ENCODE measurements around the gene FKBP15.
"Not testable (repeated sequence)": the region's sequence is repeated elsewhere in the genome, so short reads cannot be mapped to it uniquely, and the experiment has no call there.

FKBP15 gene

DNA sequence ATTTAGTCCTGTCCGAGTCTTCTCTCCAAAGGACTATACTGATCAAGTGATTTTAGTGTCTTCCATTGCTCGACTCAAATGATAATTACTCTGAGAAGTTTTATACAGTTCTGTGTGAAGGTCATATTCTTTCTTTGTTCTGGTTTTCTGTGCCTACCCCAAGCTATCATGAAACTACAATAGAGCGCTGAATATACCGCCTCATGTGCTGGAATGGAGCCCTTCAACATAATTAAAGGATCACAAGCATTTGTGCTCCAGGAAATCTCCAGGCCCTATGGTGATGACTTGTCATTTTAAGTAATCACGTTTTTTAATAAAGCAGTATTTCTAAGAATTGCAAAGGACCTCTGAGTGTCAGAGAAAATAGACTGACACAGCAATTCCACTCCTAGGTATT lies 81.1 kb downstream of the FKBP15 start:
- no peak for DNase-seq

DNA sequence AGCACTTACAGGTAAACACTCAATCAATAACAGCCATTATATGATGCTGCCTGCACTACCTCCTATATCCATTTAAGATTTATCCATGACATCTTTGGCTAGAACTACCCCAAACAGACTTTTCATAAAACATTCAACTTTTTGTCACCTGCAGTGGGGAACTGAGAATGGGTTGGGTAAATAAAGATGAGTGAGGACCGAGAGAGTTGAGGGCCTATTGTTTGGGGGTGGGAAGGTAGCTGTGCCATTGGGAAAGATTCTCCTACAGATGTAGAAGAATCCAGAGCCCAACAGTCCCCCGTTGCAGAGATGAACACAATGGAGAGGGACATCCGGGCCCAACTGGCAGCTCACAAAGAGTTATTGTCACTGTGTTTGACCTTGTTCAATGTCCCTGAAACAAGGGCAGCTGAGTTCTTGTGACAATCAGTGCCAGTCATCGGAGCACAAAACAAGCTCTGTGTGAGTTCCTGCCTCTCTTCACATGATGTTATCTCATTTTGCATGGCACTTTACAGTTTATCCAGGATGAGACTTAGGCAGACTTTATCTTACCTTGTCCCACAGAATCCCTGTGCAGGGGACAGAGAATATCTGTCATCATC lies 81.8 kb downstream of the FKBP15 start:
- no peak for DNase-seq

DNA sequence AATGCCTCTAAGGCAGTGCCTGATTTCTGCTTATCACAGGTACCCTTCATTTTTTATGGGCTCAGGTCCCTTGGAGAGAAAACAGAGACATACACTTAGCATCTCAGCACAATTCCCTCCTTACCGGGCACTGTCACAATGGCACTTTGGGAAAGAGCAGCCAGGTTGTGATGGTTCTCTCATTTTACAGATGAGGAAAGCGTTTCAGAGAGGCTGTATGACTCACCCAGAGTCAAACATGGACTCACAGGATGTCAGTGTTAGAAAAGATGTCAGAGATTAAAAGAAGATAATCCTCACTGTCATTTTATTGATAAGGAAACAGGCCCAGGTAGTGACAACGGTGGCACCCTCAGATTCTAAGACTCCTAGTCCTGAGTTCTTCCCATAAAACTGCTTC lies 82.3 kb downstream of the FKBP15 start:
- DNase-seq = no peak

DNA sequence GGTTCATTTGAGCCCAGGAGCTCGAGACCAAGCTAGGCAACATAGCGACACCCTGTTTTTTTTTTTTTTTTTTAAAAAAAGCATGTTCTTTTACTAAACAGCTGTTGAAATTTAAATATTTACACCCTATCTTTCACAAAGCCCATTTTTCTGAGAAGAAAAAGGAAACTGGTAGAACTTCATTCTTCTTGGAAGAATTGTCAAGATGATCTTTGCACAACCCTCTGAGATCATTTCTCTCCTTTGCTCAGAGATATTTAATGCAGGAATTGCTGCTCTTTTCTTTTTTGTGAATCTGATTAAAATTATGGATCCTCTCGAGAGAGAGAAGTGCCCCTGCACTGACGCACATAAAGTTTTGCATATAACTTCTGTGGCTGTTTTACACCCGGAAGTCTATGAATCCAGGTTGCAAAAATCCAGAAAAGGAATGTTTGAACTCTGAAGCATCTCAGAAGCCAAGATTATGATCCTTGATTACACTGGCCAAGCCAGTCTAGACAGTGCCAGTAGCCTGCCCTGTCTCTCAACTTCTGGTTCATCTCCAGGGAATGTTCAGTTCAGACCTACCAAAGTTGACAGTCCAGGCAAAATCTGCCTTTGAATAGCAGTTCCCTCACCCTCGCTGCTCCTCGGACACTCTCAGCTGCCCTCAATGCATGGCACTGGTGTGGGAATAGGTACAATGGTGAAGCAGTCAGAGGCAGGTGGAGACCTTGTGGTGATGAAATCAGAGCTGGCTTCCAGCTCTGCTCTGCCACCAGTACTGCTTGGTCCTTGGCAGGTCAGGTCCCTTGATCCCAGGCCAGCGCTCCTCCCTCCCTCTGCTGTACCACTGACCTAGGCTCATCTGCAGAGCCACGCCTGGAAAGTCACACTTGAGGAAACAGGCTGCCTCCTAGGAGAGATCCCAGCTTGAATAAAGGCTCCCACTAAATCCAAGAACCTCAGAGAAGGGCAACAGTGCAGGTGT lies 83.6 kb downstream of the FKBP15 start:
- DNase-seq = no peak

DNA sequence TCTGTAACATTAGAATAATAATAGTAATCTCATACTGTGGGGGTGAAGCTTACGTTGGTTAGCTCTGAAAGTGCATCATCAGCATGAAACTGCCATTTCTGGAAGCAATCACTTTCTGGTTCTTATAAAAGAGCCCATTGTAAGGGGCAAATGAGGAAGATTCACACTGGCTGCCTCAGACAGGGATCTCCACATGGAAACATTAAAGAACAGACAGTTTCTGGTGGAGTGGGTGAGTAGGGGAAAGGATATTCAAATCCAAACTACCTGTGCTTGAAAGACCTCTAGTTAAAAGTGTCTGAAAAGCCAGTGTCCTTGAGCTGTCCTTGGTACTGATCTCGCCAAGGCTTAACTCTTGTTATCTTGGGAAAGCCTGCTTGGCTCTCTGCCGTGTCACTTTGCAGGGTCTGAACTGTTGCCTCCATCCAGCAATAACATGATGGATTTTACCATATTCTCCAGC lies 89.4 kb downstream of the FKBP15 start:
- DNase-seq = no peak

DNA sequence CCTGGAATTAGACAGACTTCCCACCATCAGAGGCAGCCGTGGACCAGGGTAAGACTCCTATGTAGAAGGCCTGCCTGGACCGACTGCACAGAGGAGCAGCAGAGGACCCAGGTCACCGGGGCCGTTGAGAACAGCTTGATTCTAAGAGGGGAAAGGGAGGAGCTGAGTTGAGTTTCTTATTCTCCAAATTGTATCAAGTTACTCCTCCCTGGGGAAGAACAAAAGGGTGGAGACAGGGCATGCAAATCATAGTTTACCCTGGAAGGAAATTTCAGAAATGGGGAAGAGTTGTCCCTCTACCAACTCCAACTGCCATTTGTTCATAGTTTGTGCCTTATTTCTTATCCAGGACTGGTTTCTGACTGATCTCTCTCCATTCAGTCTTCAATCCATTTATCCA lies 91.2 kb downstream of the FKBP15 start:
- no peak for DNase-seq

DNA sequence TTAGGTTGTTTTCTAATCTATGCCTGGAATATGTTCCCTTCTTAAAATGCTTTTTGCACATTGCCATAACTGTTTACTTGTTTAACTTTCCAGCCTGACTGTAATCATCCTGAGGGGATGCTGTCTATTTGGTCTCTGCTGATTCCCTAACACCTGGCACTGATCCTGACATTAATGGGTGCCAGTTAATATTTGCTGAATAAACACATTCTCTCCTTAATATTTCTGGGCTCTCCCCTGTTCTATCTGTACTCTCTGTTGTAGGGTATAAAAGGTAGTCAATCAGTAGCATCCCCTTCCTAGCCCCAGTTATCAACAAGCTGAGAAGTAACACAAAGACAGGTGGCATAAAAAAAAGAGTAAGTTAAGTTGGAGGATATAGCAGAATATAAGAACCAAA lies 91.6 kb downstream of the FKBP15 start:
- no peak for DNase-seq

DNA sequence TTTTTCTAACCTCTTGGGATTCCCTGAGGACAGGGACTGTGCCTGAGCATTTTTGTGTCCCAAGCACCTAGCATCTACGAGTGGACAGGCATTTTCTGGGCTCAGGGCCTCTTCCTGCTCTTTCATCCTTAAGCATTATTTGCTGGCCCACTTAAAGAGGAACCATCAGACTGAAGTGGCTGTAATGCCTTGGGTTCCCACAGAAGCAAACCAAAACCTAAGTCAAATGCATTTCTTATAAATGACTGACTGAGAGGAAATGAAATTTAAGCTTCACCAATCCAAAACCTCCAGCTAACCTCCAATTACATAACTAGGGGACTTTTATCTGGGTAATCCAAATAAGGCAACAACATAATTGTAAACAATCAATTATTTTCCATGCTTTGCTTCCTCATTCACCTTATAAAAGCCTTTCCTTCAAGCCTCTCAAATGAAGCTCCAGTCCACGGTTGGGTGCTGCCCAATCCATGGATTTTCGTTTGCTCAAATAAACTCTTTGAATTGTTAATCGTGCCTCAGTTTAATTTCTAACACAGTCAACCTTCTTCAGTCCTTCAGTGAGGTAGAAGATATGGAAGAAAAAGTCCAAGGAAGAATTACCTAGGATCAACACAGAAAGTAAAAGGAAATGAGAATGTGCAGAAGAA lies 95.6 kb downstream of the FKBP15 start:
- no peak for DNase-seq

DNA sequence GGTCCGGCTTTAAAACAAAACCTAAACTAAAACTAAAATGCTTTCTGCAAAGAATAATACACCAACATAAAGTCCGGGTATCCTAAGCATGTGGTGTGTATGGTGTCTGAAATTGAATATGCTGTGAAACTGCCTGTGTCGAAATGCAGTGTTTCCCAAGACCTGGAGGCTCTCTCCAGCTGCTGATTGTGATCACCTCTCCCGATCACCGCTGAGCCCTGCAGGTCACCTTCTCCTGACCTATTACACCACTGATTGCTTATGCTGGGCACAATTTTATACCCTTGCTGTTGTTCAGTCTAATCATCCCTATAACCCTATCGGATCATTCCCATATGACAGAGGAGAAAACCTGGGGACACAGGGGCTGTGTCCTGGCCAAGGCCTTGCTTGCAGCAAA lies 102.2 kb downstream of the FKBP15 start:
- DNase-seq = not testable (repeated sequence)

All from activated effector memory CD4-positive, alpha-beta T cell treated with Interleukin-2 at 50 U/mL for 16 hours (primary cell).